HG03378 (cell line): ENCODE data around the gene SNX30.
"Not testable (repeated sequence)": the region's sequence is repeated elsewhere in the genome, so short reads cannot be mapped to it uniquely, and the experiment has no call there.

Experiments
- ATAC-seq: cut with Tn5 transposase; IDR thresholded peaks from one replicate; pipeline ENCODE4 v1.9.1; 2021; ENCODE audit warnings: mild to moderate bottlenecking, moderate library complexity; ENCODE audit not compliant: unreplicated experiment

SNX30 gene, protein sequence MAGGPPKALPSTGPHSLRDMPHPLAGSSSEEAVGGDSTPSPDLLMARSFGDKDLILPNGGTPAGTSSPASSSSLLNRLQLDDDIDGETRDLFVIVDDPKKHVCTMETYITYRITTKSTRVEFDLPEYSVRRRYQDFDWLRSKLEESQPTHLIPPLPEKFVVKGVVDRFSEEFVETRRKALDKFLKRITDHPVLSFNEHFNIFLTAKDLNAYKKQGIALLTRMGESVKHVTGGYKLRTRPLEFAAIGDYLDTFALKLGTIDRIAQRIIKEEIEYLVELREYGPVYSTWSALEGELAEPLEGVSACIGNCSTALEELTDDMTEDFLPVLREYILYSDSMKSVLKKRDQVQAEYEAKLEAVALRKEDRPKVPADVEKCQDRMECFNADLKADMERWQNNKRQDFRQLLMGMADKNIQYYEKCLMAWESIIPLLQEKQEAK

DNA sequence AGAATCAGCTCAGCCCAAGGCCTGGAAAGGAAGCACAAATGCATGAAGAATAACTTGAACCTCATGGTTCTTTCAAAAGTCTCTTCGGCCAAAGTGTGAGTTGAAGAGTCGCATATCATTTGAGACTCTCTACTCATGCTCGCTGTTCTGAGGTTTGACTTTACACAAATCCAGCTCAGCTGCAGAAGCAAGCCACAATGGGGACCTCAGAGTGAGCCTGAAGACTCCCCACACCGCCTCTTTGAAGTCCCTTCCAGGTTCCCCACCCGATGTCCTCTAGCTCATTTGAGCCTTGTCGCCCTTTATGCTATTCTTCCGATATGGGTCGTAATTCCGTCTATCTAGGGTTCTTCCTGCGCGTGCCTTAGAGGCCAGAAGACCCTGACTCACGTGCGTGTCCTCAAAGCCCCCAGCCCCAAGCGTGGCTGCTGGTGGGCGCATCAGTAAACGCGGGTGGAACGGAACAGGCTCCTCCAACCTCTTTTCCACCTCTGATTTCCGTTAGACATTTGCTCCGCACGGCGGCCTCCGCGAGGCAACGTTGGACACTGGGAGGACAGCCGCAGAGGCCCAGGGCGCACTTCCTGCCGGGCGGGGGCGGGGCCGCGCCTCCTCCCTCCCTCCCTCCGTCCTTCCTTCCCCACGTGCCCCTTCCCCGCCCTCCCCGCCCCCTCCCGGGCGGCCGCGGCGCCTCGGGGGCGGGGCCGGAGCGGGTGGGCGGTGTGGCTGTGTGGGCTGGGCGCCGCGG, at the start of gene SNX30:
SNX30 (plus strand) TSS at position 745 of the 748 bp plus-strand sequence. CDS start 242 bp downstream, outside the sequence.
- peak; percentile 44 for ATAC-seq

GRCh38 chr9:112703304-112703703, 47.3 kb upstream of the SNX30 start:
- ATAC-seq, result no peak

- no peak for ATAC-seq
Measured at GRCh38 chr9:112705768-112706427, 44.7 kb upstream of the SNX30 start.

GRCh38 chr9:112711050-112711689, 39.4 kb upstream of the SNX30 start:
- no peak for ATAC-seq

DNA sequence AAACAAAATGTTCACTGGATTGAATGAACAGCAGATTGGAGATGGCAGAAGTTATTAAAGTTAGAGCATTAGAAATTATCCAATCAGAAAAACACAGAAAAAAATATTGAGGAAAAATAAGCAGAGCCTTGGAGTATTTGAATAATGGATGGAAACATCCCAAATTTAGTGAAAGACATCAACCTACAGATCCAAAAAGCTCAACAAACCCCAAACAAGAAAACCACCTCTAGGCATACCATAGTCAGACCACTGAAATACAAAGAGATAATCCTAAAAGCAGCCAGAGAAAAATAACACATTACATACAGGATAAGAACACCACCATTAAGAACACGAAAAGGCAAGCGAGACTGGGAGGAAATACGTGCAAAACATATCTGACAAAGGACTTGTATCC, 37.9 kb upstream of the SNX30 start:
- ATAC-seq, result no peak

- ATAC-seq, result peak; percentile 84
Measured at GRCh38 chr9:112717661-112718331, 32.8 kb upstream of the SNX30 start, which contains the start of gene INIP. Gene INIP, minus strand, starts transcription at chr9:112718117. Its CDS starts 1,632 bp downstream, at chr9:112716485.

DNA sequence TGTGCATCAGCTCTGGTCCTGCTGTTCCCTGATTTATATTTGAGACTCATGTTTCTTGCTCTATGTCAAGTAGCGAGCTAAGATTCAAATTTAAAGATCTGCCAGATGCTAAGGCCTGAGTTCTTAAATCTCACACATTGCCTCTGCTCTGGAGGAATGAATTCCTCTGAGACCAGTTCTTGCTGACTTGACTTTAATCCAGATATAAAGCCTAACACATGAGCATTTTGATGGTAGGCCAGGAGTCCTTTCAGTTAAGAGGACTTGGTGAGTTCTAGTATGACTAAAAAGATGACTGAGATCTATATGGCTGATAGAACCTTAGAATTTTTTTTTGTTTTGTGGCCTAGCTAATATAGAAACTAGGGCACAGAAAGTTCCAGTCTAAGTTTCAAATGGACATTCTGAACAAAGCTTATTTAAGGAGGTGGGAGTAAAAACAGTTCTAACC, 31.3 kb upstream of the SNX30 start:
- ATAC-seq, result no peak

GRCh38 chr9:112719696-112720095, 30.9 kb upstream of the SNX30 start:
- ATAC-seq, result no peak

- no peak for ATAC-seq
Measured at GRCh38 chr9:112720113-112720780, 30.3 kb upstream of the SNX30 start.

- not testable (repeated sequence) for ATAC-seq
Measured at GRCh38 chr9:112722749-112723148, 27.8 kb upstream of the SNX30 start.

DNA sequence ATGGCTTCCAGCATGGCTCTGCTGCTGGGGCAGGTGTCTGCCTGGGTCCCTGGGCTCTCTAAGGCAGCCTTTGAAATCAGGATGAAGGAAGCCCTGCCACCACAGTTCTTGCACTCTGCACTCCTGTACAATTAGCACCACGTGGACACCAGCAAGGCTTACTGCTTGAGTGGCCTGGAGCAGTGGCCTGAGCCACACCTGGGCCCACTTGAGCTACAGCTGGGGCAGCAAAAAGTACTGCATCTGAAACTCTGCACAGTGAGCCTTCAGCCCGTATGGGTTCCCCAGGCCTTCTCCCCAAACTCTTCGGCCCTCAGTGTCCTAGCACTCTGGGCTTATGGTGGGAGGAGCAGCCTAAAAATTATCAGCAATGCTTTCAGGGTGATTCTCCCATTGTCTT, 24.6 kb upstream of the SNX30 start:
- no peak for ATAC-seq

DNA sequence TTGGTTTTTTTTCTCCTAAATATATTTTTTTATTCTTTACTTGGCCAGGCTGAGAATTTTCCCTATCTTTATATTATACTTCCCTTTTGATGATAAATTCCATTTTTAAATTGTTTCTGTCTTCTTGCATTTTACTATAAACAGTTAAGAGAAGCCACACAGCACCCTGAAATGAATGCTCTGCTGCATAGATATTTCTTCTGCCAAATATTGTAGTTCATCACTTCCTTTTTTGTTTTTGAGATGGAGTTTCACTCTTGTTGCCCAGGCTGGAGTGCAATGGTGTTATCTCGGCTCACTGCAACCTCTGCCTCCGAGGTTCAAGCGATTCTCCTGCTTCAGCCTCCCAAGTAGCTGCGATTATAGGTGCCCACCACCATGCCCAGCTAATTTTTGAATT, 24.1 kb upstream of the SNX30 start:
- ATAC-seq, result no peak

GRCh38 chr9:112728401-112728800, 22.2 kb upstream of the SNX30 start:
- no peak for ATAC-seq

DNA sequence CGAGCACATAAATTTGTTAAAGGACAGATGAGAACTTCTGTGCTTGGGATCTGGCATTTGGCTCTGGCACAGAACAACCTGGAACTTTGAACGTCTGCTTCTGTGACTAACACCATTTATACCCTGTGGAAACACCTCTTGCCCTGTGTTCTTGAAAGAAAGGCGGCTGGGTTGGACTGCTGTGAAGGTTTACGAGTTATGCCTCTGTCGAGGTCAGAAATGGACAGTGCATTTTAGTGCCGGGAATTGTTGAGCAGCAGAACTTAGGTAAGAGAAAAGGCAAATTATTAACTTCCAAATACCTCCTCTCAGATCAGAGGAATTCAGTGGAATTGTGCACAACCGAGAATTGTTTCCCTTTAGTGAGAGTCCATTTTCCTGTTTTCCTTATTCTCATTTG, 18.6 kb upstream of the SNX30 start:
- ATAC-seq, result no peak

GRCh38 chr9:112734892-112735291, 15.7 kb upstream of the SNX30 start:
- ATAC-seq, result no peak

- ATAC-seq, result no peak
Measured at GRCh38 chr9:112743216-112743836, 7.2 kb upstream of the SNX30 start.

GRCh38 chr9:112744177-112744576, 6.4 kb upstream of the SNX30 start:
- ATAC-seq, result no peak

GRCh38 chr9:112747094-112747493, 3.5 kb upstream of the SNX30 start:
- ATAC-seq, result no peak

- ATAC-seq, result peak; percentile 12
Measured at GRCh38 chr9:112750764-112751055, 150 bp downstream of the SNX30 start.
